ENCODE measurements around the gene MYBPC2.

GRCh38 chr19:50465000-50465399 lies 32.3 kb downstream of the MYBPC2 start:
- TF ChIP-seq CTCF (IDR thresholded peaks at IDR 0.05) = no peak
- no peak for TF ChIP-seq ZFX (IDR thresholded peaks at IDR 0.05; ENCODE audit: borderline replicate concordance)

Measured in 22Rv1 (cell line).